OCI-LY3 (cell line): Measurements from ENCODE around the gene SMAD5.

ENCODE experiments used
- EZH2phosphoT487 ChIP-seq: fragments of 200-600 bp; shearing (Covaris generic); IDR thresholded peaks from 2 replicates; pipeline ENCODE4 v1.6.1; 2018; ENCODE audit warnings: antibody characterized with exemption, mixed run types, low read depth
- TF ChIP-seq, protein P1 (sequence below): fragments of 200-600, 300-600 bp; sonication (generic); IDR thresholded peaks from 2 replicates; pipeline ENCODE4 v1.5.1; 2014; ENCODE audit warnings: antibody characterized with exemption, low read length, low read depth

DNA sequence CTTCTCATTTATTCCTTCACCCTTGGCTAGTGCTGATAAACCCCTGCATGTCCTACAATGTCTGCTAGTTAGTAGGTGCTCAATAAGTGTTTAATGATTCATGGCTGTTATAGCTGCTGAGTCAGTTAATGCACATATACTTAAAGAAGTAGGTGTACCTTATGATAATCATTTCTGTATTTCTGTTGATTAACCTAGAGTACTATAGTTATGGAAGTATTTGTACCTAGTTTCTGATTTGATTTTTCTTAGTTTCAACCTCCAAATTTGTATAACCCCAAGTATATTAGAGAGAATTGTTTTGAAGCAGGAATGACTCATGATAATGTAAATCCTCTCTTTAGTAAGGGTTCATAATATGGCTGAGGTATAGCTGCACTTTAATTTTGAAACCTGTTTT, 8.9 kb downstream of the SMAD5 start:
- TF ChIP-seq, protein P1, sequence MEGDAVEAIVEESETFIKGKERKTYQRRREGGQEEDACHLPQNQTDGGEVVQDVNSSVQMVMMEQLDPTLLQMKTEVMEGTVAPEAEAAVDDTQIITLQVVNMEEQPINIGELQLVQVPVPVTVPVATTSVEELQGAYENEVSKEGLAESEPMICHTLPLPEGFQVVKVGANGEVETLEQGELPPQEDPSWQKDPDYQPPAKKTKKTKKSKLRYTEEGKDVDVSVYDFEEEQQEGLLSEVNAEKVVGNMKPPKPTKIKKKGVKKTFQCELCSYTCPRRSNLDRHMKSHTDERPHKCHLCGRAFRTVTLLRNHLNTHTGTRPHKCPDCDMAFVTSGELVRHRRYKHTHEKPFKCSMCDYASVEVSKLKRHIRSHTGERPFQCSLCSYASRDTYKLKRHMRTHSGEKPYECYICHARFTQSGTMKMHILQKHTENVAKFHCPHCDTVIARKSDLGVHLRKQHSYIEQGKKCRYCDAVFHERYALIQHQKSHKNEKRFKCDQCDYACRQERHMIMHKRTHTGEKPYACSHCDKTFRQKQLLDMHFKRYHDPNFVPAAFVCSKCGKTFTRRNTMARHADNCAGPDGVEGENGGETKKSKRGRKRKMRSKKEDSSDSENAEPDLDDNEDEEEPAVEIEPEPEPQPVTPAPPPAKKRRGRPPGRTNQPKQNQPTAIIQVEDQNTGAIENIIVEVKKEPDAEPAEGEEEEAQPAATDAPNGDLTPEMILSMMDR = no peak
- no peak for TF ChIP-seq EZH2phosphoT487
